Fibroblast of gingiva (primary cell): ENCODE data around the gene FSTL3.
"Not testable (repeated sequence)": the region's sequence is repeated elsewhere in the genome, so short reads cannot be mapped to it uniquely, and the experiment has no call there.

ENCODE experiments used
- DNase-seq: peaks from one replicate; pipeline ENCODE4 v3.0.0-alpha.2; 2011; ENCODE audit warnings: low read depth

The FSTL3 gene

GRCh38 chr19:682678-683320, 6.6 kb downstream of the FSTL3 start:
- no peak for DNase-seq

GRCh38 chr19:685454-685931, 9.3 kb downstream of the FSTL3 start:
- DNase-seq: no peak

- no peak for DNase-seq
Measured at GRCh38 chr19:686589-687297, 10.6 kb downstream of the FSTL3 start.

DNA sequence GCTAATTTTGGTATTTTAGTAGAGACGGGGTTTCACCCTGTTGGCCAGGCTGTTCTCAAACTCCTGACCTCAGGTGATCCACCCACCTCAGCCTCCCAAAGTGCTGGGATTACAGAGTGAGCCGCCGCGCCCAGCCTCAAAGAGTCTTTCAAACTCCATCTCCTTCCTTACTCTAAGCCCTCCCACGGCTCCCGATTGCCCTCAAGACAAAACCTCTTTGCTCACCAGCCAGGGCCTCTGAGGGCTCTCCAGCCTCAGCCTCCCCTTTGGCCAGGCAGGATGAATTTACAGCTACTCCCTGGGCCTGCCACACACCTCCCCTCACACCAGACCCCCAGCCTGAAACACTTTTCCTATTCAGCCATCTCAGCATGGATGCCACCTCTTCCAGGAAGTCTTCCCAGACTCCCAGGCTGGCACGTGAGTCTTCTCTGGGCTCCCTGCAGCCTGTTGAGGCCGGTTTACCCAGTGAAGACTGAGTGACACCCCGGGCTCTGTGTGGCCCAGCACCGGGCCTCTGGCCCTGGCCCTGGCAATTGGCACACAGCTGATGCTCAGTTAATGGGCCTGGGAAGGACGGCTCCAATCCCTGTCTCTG, 11.5 kb downstream of the FSTL3 start:
- DNase-seq: no peak

GRCh38 chr19:688214-688613, 12.0 kb downstream of the FSTL3 start:
- no peak for DNase-seq

DNA sequence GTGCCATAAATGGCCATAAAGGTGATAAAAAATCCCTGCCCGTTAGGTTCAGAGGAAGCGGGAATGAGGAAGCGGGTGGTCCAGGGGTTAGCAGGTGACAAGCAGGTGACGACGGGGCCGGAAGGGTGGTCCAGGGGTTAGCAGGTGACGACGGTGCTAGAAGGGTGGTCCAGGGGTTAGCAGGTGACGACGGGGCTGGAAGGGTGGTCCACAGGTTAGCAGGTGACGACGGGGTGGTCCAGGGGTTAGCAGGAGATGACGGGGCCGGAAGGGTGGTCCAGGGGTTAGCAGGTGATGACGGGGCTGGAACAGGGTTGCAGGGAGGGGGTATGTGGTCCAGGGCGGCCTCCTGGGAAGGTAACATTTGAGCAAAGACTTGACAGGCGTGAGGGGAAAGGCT, 12.8 kb downstream of the FSTL3 start:
- no peak for DNase-seq

- no peak for DNase-seq
Measured at GRCh38 chr19:690203-690602, 14.0 kb downstream of the FSTL3 start.

DNA sequence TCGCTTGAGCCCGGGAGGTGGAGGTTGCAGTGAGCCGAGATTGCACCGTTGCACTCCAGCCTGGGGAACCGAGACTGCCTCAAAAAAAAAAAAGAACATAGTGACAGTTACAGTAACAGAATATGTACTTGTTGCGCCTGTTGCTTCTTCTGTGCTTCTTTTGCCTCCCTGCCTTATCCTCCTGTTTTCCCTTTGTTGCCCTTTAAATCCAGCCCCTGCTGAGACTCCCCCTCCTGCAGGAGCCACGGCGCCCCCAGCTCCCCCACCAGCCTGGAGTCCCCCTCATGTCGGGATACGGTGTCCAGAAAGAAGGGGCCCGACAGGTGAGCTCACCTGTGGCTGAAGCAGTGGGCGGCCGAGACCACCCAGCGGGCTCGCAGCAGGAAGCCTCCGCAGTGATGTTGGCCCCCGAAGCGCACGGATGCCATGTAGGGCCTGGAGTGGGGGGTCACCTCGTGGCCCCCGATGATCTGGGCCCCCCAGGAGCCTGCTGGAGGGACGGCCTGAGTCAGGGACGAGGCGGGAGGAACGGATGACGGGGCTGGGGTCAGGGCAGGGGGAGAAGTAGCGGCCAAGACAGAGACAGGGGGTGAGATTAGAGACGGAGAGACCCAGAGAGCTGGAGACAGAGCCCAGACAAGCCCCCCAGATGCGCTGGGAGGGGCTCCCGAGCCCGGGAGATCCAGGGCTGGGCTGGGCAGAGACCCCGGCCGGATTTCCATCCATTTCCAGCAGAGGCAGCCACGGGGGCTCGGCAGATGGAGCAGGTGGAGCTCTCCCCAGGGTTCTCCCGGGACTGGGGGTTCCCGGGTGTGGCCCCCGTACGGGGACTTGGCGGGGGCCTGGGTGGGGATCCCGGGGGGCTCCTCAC, 18.5 kb downstream of the FSTL3 start:
- DNase-seq: no peak

GRCh38 chr19:695352-695949, 19.3 kb downstream of the FSTL3 start, which contains the start of gene PRSS57:
TSS of gene PRSS57 (minus strand) at chr19:695452. CDS start at chr19:695430, 22 bp downstream.
- DNase-seq: no peak

DNA sequence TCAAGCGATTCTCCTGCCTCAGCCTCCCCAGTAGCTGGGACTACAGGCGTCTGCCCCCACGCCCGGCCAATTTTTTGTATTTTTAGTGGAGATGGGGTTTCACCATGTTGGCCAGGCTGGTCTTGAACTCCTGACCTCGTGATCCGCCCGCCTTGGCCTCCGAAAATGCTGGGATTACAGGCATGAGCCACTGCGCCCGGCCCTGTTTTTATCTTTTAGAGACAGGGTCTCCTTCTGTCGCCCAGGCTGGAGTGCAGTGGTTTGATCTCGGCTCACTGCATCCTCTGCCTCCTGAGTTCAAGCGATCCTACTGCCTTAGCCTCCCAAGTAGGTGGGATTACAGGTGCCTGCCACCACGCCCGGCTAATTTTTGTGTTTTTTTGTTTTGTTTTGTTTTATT, 22.3 kb downstream of the FSTL3 start:
- DNase-seq: not testable (repeated sequence)

DNA sequence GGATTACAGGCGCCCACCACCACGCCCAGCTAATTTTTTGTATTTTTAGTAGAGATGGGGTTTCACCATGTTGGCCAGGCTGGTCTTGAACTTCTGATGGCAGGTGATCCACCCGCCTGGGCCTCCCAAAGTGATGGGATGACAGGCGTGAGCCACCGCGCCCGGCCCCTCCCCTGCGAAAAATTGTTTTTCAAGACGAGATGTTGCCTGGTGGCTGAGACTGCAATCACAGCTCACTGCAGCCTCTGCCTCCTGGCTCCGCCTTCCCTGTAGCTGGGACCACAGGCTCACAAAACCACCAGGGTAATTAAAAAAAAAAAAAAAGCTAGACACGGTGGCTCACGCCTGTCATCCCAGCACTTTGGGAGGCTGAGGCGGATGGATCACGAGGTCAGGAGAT, 23.7 kb downstream of the FSTL3 start:
- DNase-seq: not testable (repeated sequence)

- DNase-seq: not testable (repeated sequence)
Measured at GRCh38 chr19:702847-703246, 26.7 kb downstream of the FSTL3 start.

GRCh38 chr19:703329-703650, 27.1 kb downstream of the FSTL3 start:
- no peak for DNase-seq

GRCh38 chr19:703651-704446, 27.7 kb downstream of the FSTL3 start:
- DNase-seq: peak; percentile 26

DNA sequence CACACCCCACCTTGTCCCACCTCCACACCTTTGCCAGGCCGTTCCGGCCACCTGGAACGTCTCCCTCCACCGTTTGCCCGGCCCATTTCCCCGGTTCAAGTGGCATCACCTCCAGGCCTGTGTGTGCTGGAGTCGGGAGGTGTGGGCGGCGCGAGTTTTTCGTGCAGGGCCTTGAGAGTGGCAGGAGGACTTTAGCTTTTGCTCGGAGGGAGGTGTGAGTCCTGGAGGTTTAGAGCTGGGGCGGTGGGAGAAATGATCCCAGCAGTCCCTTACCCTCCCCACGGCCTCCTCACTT, 28.2 kb downstream of the FSTL3 start:
- DNase-seq: no peak

DNA sequence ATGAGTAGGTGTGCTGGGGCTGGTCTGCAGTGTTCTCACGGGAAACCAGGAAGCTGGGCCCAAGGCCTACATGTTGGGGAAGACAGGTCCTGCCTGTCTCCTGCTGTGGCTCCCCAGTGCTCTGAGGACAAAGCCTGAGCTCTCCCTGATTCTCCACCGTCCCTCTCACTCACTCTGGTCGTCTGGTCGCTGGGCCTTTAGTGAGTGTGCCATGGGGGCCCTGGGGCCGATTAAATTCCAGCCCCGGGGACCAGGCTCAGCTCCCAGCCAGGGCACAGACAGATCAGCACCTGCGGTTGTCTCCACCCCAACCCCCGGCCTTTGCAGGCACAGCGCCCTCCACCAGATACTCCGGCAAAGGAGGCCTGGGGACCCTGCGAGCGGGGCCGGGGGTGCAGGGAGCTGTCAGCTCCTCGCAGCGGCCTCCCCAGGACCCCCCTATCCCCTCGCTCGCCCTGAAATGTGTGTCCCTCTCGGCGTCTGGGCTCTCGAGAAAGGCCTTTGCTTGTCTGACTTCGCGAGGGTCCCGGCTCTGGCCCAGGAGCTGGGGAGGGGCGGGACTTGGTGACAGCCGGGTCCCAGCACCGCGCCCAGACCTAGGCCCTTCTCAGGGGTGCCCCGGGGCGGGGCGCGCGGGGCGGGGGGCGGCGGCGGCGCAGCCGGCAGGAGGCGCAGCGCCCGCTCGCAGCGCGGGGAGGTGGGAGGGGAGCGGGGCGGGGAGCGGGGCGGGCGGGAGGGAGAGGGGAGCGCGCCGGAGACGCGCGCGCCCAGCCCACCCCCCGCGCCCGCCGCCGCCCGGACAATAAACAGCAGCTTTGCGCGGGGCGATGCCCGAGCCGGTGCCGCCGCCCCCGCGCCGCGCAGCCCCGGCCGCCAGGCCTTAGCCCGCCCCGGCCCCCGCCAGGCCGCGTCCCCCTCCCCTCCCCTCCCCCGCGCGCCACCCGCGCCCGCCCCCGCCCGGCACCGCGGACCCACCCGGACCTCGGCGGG, 32.3 kb downstream of the FSTL3 start, which contains the start of gene PALM:
Gene PALM, plus strand, starts transcription at position 782 of the 990 bp plus-strand sequence. CDS start 212 bp downstream, outside the sequence.
- DNase-seq: no peak

DNA sequence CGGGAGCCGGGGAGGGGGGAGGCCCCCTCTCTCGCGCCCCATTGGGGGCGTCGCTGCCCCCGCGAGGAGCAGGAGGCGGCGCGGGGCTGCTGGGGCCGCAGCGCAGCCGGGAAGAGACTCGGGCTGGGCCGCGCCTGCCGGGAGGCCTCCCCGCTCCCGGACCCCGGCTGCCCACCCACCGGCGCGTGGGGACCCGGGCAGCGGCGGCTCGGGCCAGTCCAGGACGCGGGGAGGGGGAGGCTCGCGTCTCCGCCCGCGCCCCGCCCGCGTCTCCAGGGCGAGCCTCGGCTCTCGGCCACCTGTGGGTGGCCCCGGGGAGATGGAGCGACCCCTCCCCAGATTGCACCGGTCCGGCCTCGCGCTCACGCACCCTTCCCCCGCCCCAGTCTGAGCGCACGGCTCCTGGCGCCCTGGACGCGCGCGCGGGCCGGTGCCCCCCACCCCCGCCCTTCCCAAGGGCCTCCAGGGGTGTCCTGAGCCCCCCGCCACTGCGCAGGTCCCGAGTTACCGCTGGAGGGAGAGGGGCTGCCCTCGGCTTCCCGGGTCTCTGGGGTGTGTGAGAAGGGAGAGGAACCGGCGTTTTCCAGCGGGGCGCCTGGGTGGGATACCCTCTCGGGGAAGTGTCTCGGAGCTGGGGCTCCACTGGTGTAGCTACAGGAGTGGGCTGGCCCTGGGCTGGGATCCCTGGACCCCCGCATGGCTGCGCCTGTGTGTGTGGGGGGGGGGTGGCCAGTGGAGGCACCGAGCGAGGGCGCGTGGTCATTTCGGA, 33.2 kb downstream of the FSTL3 start:
- no peak for DNase-seq

DNA sequence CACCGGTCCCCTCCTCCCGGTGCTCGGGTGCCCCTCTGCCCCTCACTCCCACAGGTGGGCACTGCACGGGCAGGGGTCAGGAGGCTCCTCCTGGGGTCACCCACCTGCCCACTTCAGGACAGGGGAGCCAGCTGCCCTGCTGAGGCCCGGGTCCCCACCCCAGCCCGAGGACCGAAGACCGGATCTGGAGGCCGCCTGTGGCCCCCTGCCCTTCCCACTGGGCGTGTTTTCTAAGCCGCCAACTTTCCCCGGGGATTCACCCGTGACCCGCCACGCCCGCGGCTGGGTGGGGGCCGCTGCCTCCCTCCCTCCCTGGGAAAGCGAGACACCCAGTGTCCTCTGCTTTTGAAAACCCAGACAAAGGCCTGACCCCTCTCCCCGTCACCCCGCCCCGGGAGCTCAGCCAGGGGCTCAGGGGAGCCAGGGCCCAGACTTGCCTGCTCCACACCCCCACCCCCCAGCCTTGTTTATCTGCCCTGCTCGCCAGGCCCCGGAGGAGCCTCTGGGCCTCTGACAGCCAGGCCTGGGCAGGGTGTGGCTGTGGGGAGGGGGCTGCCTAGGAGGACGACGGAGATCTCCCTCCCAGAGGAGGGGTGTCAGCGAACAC, 33.9 kb downstream of the FSTL3 start:
- DNase-seq: no peak

GRCh38 chr19:710767-711166, 34.6 kb downstream of the FSTL3 start:
- DNase-seq: no peak
